ENCODE data around the gene TBC1D10B. TPM values are rescaled to one million over a fixed set of nuclear protein-coding genes. Genes with fewer than 3 reads are reported as not detected.
"Not testable (repeated sequence)": the region's sequence is repeated elsewhere in the genome, so short reads cannot be mapped to it uniquely, and the experiment has no call there.

The TBC1D10B gene
- total and polyA plus RNA-seq, 9 of the 15 experiments (the other 6 are each of a cell fraction or from before 2014, with no cell fraction given): 2.2 to 55.4 (median 17.5) TPM

GRCh38 chr16:30335028-30335597 is 35.2 kb downstream of the TBC1D10B start (continued):
- TF ChIP-seq, protein P1, sequence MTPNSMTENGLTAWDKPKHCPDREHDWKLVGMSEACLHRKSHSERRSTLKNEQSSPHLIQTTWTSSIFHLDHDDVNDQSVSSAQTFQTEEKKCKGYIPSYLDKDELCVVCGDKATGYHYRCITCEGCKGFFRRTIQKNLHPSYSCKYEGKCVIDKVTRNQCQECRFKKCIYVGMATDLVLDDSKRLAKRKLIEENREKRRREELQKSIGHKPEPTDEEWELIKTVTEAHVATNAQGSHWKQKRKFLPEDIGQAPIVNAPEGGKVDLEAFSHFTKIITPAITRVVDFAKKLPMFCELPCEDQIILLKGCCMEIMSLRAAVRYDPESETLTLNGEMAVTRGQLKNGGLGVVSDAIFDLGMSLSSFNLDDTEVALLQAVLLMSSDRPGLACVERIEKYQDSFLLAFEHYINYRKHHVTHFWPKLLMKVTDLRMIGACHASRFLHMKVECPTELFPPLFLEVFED (CRISPR knock-in tag; conservative IDR thresholded peaks at IDR 0.05): 0 out of 2 replicates have a peak, but pooled peaks have one; percentile 37
- TF ChIP-seq MTA3 (IDR thresholded peaks at IDR 0.05; ENCODE audit: borderline replicate concordance): peak; percentile 42; the same call in 1 of the 2 replicates
- peak; percentile 54 for TF ChIP-seq GABPB1 (CRISPR knock-in tag; IDR thresholded peaks at IDR 0.05)
- TF ChIP-seq CAMTA2 (CRISPR knock-in tag; conservative IDR thresholded peaks at IDR 0.05): 0 out of 2 replicates have a peak, but pooled peaks have one; percentile 73
- TF ChIP-seq PHF20 (IDR thresholded peaks at IDR 0.05; ENCODE audit: partially characterized antibody): peak; percentile 58
- TF ChIP-seq FOXP1 (CRISPR knock-in tag; IDR thresholded peaks at IDR 0.05): peak; percentile 69; the same call in 1 of the 2 replicates
- TF ChIP-seq PML (IDR thresholded peaks at IDR 0.05; ENCODE audit: low read length): peak; percentile 44; the same call in 1 of the 2 replicates
- peak; percentile 93 for TF ChIP-seq ZNF263 (CRISPR knock-in tag; IDR thresholded peaks at IDR 0.05; ENCODE audit: borderline replicate concordance)
- peak; percentile 63 to 83; a peak in 3 of 4 replicates for TF ChIP-seq MAZ (CRISPR knock-in tag; conservative IDR thresholded peaks at IDR 0.05 in 1 of 2, IDR thresholded peaks at IDR 0.05 in 1 of 2)
- TF ChIP-seq L3MBTL2 (IDR thresholded peaks at IDR 0.05): 0 out of 2 replicates have a peak, but pooled peaks have one; percentile 22
- TF ChIP-seq PHF8 (IDR thresholded peaks at IDR 0.05; ENCODE audit: borderline replicate concordance, low read length): peak; percentile 66; the same call in 1 of the 2 replicates
- TF ChIP-seq, protein P2, sequence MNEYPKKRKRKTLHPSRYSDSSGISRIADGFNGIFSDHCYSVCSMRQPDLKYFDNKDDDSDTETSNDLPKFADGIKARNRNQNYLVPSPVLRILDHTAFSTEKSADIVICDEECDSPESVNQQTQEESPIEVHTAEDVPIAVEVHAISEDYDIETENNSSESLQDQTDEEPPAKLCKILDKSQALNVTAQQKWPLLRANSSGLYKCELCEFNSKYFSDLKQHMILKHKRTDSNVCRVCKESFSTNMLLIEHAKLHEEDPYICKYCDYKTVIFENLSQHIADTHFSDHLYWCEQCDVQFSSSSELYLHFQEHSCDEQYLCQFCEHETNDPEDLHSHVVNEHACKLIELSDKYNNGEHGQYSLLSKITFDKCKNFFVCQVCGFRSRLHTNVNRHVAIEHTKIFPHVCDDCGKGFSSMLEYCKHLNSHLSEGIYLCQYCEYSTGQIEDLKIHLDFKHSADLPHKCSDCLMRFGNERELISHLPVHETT (CRISPR knock-in tag; conservative IDR thresholded peaks at IDR 0.05 in 1 of 2, IDR thresholded peaks at IDR 0.05 in 1 of 2): peak in 1 of 2 experiments; percentile 54; a peak in 1 of 4 replicates
- peak; percentile 69 for TF ChIP-seq CTBP1 (IDR thresholded peaks at IDR 0.05; ENCODE audit: borderline replicate concordance)
- peak; percentile 35; the same call in 1 of the 2 replicates for TF ChIP-seq NFIC (IDR thresholded peaks at IDR 0.05)
- TF ChIP-seq CREB1 (IDR thresholded peaks at IDR 0.05): not testable (repeated sequence)
- TF ChIP-seq CREB1 (CRISPR knock-in tag; IDR thresholded peaks at IDR 0.05): peak; percentile 46; the same call in 1 of the 2 replicates
- 0 out of 2 replicates have a peak, but pooled peaks have one; percentile 64 for TF ChIP-seq ELF2 (CRISPR knock-in tag; IDR thresholded peaks at IDR 0.05)
- TF ChIP-seq HNRNPLL (IDR thresholded peaks at IDR 0.05; ENCODE audit: low read depth, low read length, poor library complexity, severe bottlenecking): peak; percentile 68

Data from K562 (cell line).